Mononuclear cell (primary cell): ENCODE data around the gene CAD. TPM values are rescaled to one million over a fixed set of nuclear protein-coding genes. Genes with fewer than 3 reads are reported as not detected.

Source experiments
- H3K27me3 ChIP-seq: 2 replicates; pipeline ENCODE4 v1.6.0; 2011; ENCODE audit warnings: low read length, control low read depth; ENCODE audit not compliant: insufficient read depth
- H3K4me1 ChIP-seq: 2 replicates; pipeline ENCODE4 v1.5.1; 2011; ENCODE audit warnings: mild to moderate bottlenecking, low read length, control low read depth; ENCODE audit not compliant: insufficient read depth
- H3K4me3 ChIP-seq: 2 replicates; pipeline ENCODE4 v1.5.1; 2011; ENCODE audit warnings: mild to moderate bottlenecking, low read length, moderate library complexity
- H3K9me3 ChIP-seq: 2 replicates; pipeline ENCODE4 v1.5.1; 2011; ENCODE audit warnings: low read depth, mild to moderate bottlenecking, control low read depth, low read length
- total RNA-seq: library from RNA; depleted of rRNA; stranded (reverse); fragments of >200 nt; gene quantifications from one replicate; pipeline ENCODE4 v1.2.3, GENCODE V29; 2012

Gene CAD
- total RNA-seq, 1 donor, result 5.7 TPM

DNA sequence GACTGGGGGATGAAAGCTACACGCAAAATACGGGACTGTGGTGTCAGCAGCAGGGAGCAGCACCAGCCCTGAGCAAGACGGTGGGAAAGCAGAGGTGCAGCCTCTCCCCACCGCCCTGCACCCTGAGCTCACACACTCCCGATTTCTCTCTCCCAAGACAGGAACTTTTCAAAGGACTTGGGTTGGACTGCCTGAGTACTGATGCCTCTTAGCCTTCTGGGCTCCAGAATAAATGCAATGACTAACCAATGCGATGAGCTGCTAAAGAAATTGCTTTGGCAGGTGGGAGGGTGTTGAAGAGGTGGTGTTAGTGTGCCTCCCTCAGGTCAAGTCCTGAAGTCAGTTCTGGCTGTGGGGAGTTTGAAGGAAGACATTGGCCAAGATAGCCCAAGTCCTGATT lies 74.7 kb downstream of the CAD start:
- H3K4me3 ChIP-seq, result no peak overlapping the region
- H3K9me3 ChIP-seq, result no peaks in the 10 kb centered on the region
- peaks cover 10% of the 10 kb centered on the region for H3K4me1 ChIP-seq
- H3K27me3 ChIP-seq, result no peaks in the 10 kb centered on the region

Other genes with a start within 250 kb of the CAD start
- 0.42 TPM for gene MAPRE3, start 246.7 kb upstream of the CAD start, total RNA-seq
- gene TMEM214, start 184.4 kb upstream of the CAD start, total RNA-seq, result 10.7 TPM
- 8.9 TPM for gene AGBL5, start 165.7 kb upstream of the CAD start, total RNA-seq
- 222 TPM for gene OST4, start 145.7 kb upstream of the CAD start, total RNA-seq
- gene EMILIN1, start 138.8 kb upstream of the CAD start, total RNA-seq, result 0.63 TPM
- 0.52 TPM for gene KHK, start 130.6 kb upstream of the CAD start, total RNA-seq
- gene CGREF1, start 98.2 kb upstream of the CAD start, total RNA-seq, result 0.10 TPM
- 0.10 TPM for gene ABHD1, start 93.6 kb upstream of the CAD start, total RNA-seq
- gene PREB, start 82.7 kb upstream of the CAD start, total RNA-seq, result 11.0 TPM
- not detected for gene PRR30, start 78.0 kb upstream of the CAD start, total RNA-seq
- gene TCF23, start 68.4 kb upstream of the CAD start, total RNA-seq, result not detected
- 96.4 TPM for gene ATRAID, start 5.3 kb upstream of the CAD start, total RNA-seq
- gene SLC5A6, start 5.1 kb upstream of the CAD start, total RNA-seq, result 48.4 TPM
- gene SLC30A3, start 45.7 kb downstream of the CAD start, total RNA-seq, result not detected
- not detected for gene DNAJC5G, start 58.1 kb downstream of the CAD start, total RNA-seq
- gene TRIM54, start 65.1 kb downstream of the CAD start, total RNA-seq, result not detected
- not detected for gene UCN, start 91.1 kb downstream of the CAD start, total RNA-seq
- gene MPV17, start 105.7 kb downstream of the CAD start, total RNA-seq, result 30.5 TPM
- 45.0 TPM for gene GTF3C2, start 139.4 kb downstream of the CAD start, total RNA-seq
- gene EIF2B4, start 153.0 kb downstream of the CAD start, total RNA-seq, result 8.8 TPM
- gene SNX17, start 153.2 kb downstream of the CAD start, total RNA-seq, result 54.8 TPM
- gene ZNF513, start 163.4 kb downstream of the CAD start, total RNA-seq, result 11.5 TPM
- 31.6 TPM for gene PPM1G, start 192.2 kb downstream of the CAD start, total RNA-seq
- gene NRBP1, start 211.3 kb downstream of the CAD start, total RNA-seq, result 126 TPM
- gene KRTCAP3, start 225.0 kb downstream of the CAD start, total RNA-seq, result 0.52 TPM